GOT3 (cell line): ENCODE measurements around the gene NAV1.
"Not testable (repeated sequence)": the region's sequence is repeated elsewhere in the genome, so short reads cannot be mapped to it uniquely, and the experiment has no call there.

Experiments
- DNase-seq: peaks from one replicate; lab custom pipeline; 2025; ENCODE audit warnings: mixed read lengths; lab: John Stamatoyannopoulos, UW

The NAV1 gene

DNA sequence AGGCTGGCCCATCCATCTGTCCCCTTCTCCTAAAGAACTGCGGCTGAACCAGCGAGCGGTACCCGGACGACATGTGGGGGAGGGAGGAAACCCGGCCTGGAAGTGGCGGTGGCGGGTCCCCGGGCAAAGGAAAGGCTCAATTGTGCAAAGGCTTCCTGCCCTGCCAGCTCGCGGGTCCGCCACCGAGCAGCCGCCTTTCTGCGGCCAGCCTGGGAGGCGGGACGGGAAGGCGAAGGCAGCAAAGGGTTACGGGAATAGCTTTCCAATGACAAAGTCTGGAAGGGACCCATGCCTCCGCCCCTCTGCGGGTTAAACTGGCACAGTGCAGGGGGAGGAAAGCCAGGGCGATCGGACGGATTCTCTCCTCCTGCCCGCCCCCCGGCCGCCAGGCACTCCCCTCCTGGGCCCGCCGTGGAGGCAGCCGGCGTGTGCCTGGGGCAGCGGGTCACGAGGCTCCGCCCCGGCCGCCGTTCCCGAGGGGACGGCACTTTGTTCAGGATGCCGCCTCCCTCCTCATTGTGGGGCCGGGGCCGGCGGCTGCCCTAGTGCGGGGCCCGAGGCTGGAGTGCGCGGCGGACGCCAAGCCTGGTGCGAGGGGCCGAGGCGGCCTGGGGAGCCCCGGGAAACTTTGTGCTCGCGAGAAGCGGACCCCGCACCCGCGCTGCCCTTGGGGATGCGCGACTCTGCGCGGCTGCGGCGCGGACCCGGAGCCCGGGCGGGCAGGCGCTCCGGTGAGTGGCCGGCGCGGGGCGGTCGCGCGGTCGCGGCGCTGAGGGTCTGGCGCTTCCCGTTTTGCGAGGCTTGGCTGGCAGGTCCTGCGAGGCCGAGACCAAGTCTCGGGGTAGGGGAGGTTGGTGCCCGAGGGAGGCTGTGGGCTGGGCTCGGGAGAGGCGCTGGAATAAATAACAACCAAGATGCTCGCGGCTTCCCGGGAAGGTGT is at the start of gene NAV1:
Gene NAV1 (plus strand): TSS at position 516 of the 940 bp plus-strand sequence. CDS start 83,758 bp downstream, outside the sequence.
- DNase-seq: peak; percentile 100

GRCh38 chr1:201489643-201490261 is 49.2 kb upstream of the NAV1 start:
- DNase-seq: no peak

DNA sequence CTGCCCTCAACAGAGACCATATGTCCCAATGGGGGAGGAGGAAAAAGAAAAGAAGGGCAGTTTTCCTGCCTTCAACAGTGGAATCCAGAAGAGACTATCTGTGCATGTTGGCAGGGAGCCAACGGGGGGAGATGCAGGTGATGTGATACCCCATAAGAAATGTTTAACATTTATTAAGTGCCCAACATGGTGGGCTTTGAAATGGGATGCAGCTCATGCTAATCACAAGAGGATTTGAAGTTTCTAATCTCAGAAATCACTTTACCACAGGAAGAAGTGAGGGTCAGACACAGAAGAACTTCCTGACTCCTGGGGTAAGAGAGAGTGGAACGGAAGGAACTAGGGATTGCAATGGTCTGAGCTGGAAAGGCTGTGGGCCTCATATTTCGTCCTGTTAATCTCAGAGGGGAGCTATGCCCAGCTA is 48.2 kb upstream of the NAV1 start:
- DNase-seq: no peak

- no peak for DNase-seq
Observed at GRCh38 chr1:201491896-201492511, 46.9 kb upstream of the NAV1 start.

DNA sequence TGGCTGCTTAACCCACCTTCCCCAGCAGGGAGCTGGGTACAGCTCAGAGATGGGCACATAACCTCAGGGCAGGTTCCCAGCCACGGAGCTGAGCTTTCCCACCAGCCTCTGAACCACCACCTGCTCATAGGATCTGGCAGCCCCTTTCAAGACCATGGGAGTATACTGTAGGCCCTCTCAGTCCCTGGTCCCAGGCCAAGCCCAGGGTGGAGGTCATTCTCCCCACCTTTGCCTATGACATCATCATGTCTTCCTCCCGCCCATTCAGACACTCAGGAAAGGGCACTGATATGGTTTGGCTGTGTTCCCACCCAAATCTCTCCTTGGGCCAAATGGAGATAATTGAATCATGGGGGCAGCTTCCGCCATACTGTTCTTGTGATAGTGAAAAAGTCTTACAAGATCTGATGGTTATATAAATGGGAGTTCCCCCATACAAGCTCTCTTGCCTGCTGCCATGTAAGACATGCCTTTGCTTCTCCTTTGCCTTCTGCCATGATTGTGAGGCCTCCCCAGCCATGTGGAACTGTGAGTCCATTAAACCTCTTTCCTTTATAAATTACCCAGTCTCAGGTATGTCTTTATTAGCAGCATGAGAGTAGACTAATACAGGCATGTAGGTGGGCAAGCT is 45.8 kb upstream of the NAV1 start:
- not testable (repeated sequence) for DNase-seq

DNA sequence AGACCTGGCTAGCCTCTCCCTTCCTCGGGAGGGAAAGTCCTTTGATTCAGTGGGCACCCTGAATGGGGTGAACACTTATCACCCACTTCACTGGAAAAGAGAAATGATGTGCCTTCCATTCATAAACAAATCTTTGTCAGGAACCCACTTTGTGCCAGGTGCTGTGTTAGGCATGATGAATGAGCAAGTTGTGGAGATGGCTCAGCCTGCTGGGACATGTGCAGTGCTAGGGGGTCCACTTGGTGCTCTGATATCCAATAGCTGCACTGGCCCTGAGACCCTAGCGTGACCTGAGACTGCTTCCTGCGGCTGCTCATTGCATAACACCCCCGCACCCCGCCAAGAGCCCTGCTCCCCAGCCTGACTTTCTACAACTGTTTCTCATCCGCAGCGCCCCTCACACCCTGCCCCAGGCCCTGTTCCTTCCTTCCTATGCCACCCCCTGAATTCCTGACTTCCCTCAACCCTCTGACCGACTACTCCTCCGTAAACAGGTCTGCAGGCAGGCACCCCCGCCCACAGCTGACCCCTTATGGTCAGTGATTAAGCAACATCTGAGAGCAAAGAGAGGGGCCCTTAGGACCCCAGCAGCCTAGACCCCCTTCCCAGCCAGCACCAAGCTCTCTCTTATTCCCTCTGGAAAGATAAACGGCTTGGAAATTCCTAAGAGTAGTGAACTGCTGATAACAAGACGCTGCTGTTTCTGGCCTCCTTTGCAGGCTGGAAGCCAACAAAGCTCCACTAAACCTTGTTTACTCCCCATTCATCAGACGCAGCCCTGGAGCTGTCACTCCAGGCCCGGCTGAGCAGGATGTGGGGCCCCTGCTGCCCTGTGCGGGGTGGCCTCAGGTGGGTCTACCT is 44.9 kb upstream of the NAV1 start:
- DNase-seq: no peak

- DNase-seq: no peak
Observed at GRCh38 chr1:201495551-201496295, 43.2 kb upstream of the NAV1 start.

DNA sequence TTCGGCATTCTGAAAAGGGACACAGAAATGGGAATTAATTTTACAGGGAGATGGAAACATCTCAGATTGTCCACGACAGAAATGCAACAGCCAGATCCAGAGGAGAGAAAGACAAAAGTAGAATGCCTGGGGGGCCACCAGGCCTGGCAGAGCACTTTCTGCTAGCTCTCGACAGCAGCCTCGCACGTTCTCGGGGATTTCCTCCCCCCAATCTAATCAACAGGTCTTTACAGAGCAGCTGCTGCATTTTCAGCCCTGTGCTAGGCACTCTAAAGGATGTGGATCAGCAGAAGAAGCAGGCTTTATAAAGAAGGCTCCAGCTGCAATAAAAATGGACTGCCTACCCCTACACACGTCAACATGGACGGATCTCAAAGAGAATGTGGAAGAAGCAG is 42.6 kb upstream of the NAV1 start:
- no peak for DNase-seq

DNA sequence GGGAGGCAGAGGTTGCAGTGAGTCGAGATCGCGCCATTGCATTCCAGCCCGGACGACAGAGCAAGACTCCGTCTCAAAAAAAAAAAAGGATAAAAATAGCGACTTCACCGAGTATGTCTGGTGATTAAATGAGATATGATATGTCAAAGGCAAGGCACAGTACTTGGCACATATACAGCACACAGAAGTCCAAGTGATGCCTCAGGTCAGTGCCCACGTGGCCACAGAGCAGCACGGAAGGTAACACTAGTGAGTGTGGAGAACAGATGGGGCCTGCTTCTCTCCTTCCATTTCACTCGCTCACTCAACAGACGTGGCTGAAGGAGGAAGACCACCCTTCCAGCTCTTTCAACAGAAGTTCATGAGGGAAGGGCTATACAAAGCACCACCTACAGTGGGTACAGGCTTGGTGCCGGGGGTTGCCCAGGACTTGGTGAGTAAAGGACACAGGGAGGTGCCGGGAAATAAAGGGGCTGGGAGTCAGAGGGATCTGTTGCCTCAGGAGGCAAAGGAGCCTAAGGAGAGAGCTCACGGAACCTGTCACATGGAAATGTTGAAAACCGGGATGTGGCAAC is 40.9 kb upstream of the NAV1 start:
- no peak for DNase-seq

DNA sequence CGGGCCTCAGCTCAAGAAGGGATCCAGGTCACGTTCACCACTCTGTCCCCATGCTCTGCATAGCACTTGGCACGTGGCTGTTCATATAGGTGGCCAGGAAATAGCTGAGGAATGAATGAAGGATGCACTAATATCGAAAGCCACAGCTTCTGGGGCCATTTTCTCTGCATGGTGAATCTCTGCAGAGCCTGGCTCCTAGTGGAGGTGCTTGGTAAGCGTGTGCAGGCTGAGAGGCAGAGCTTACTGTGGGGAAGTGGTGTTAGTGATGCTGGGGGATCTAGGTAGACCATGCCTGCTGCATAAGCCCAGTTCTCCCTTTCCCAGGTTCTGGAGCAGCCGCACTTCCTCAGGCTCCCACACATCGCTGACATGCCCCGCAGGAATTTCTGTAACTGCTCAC is 40.3 kb upstream of the NAV1 start:
- DNase-seq: no peak

DNA sequence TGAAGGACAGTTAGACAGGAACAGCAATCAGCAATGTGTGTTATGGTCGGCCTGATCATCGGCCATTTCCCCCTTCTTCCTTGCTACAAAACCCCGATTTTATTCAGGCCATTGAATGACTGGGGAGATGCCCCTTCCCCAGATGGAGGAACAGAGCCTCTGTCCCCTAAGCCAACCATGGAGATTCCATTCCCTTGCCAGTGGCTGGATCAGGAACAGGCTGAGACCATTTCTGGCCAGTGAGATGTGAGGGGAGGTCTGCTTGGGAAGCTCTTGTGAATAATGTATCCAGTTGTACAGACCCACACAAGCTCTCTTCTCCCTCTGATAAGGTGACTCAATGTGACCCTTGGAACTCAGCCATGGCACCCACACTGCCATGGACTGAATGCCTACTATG is 39.7 kb upstream of the NAV1 start:
- DNase-seq: no peak

- no peak for DNase-seq
Observed at GRCh38 chr1:201499795-201500669, 38.9 kb upstream of the NAV1 start.

DNA sequence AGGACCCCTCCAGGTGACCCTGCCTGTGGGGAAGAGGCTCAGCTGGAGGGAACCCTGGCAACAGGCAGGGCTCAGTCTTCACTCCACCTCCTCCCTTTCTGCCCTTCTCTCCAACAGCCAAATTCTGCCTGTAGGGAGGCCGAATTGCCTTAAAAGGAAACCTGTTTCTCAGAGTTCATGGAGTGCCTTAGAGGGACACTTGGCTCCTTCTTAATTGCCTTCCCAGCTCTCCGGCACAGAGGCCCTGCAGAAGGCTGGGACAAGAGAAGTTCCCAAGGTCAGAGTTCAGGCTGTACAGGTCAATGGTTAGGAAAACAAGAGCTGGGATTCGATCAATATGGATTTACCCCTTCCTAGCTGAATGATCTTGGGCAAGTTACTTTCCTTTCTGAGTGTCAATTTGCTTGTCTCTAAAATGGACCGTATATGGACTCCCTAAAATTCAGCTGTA is 38.2 kb upstream of the NAV1 start:
- no peak for DNase-seq

DNA sequence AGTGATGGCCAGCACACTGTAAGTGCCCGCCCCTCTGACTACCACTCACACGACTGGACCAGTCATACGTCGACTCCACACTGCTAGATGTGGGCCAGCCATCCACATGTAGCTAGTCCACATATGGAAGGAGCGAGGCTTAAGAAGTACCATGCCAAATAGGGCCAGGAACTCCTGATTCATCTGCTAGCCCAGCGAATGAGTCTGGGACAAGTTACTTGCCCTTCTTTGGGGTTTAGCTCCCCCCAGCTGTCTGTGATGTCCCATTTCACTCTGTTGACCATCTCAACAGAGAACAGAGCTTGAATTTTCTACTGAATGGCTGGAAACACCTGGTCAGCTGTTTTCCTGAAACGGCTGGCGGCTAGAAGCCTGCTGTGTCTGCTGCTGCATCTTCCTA is 37.8 kb upstream of the NAV1 start:
- no peak for DNase-seq

DNA sequence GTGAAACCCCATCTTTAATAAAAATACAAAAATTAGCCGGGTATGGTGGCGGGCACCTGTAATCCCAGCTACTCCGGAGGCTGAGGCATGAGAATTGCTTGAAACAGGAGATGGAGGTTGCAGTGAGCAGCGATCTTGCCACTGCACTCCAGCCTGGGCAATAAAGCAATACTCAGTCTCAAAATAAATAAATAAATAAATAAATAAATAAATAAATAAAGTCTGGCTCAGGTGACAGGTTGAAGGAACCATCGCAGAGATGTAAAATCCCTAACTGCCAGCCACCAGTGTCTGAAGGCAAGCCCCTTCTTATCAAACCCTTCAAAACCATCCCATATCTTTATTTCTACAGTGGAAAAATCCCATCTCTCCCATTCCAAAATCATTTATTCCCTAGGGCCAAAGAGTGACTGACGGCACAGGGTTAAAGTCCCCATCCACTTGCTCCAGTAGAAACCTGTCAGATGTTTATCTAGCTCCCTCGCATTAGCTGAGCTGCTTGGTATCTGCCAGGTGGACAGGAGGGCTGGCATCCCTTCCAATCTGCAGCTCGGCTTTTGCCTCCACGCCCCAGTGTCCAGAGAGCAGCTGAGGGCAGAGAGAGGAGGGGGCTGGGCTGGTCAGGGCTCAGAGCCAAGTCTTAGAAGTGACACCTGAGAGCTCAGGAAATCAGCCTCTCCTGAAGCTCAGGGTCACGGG is 37.0 kb upstream of the NAV1 start:
- no peak for DNase-seq

GRCh38 chr1:201502511-201502857 is 36.4 kb upstream of the NAV1 start:
- no peak for DNase-seq

DNA sequence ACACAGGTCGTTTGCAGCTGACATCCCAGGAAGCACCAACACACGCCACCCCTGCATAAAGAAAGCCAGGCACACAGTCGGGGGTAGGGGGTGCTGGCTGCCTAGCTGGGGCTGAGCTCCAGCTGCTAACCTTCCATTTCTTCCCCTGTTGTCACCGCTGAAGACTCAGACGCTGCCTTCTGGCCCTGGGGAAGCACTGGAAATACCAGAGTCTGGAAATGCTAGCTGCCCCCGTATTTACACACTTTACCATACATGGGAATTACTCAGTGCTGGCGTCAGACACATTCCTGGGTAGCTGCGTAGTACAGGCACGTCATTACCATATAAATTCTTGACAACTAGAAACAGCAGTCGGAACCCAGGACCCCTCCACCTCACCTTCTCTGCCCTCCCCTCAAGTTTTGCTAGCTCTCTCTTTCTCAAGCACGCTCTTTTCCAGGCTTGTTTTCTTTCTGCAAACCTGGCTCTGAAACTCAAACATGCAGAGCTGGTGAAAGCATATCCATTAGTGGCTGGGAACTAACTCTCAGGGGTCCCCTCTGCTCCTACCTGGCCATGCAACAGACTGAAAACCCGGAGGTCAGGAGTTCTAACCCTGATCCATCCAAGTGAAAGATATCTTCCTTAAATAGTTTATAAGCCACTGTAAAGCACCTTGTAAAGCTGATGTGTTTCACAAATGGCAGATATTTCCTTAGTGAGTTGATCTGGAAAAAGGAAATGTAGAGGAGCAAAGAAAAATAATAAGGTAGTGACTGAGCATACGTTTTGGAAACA is 35.3 kb upstream of the NAV1 start:
- peak; percentile 81 for DNase-seq

GRCh38 chr1:201504179-201504631 is 34.7 kb upstream of the NAV1 start:
- DNase-seq: no peak
